ENCODE measurements around the gene TAOK3.
A peak's percentile ranks its signal among the peaks of the same experiment; 100 is the strongest.

The TAOK3 gene

DNA sequence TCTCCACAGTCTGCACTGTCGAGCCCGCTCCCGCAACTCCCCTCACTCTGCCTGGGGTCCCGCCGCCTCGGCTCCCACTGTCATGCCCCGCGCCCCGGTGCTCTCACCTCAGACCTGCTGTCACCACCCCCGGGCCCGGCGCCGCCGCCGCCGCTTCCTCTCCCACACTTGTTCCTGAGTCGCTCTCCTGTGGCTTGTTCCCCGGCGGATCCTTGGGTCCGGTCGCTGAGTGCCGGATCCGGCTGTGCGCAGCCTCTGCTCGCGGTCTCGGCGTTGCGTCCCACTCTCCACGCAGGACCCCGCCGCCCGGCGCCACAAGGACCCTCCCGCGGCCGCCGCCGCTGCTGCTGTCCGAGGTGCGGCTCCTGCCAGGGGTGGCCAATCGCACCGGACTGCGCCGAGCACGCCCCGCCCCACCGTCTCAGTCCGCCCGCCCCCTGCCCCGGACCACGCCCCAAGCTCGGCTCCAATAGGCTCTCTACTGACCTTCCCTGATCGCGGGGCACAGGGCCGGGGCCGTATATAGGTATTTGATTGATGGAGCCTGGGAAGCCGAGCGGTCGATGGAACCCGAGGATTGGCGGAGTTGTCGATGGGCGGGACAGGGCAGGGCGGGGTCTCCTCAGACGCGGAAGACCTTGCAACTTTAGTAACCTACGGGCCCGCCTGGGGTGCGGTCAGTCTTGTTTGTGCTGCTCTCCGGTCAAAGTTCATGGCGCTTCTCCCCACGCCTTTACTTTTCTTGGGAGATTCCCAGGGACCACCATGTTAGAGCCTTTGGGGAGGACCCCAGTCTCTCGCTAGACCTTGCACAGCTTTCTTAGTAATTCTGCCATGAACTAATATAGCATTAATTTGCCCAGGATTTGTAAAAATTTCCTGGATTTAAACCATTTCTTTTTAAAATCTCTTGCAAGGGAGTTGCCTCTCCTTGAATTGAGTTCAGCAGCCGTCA lies at the start of gene TAOK3:
TAOK3 (minus strand) TSS at position 367 of the 955 bp plus-strand sequence. CDS start 117,340 bp downstream, outside the sequence.
- H3K27ac ChIP-seq (ENCODE audit: low read depth, low read length), result peak within 1 kb of the TSS; percentile 46; the same call in 1 of the 2 replicates
- no peaks in the 10 kb centered on the region for H3K27me3 ChIP-seq (ENCODE audit: low read length)
- H3K4me2 ChIP-seq (ENCODE audit: low read depth, low read length, poor library complexity, severe bottlenecking), result peak within 1 kb of the TSS; percentile 86
- no peaks in the 10 kb centered on the region for H3K36me3 ChIP-seq (ENCODE audit: low read length)
- peaks cover 3% of the 10 kb centered on the region; the same call in 1 of the 2 replicates for H4K20me1 ChIP-seq (ENCODE audit: low read depth, low read length)
- peaks cover 36% of the 10 kb centered on the region for H3K79me2 ChIP-seq (ENCODE audit: insufficient read depth, low read length)
- H3K9me3 ChIP-seq (ENCODE audit: insufficient read depth, low read length), result no peaks in the 10 kb centered on the region
- H3K9me2 ChIP-seq (replicated peaks; ENCODE audit: insufficient read depth, low read length), result no peaks in the 10 kb centered on the region
- peak within 1 kb of the TSS; percentile 67 for H3K9ac ChIP-seq (ENCODE audit: low read length)
- H3K4me3 ChIP-seq (ENCODE audit: insufficient read depth, low read length, poor library complexity, severe bottlenecking), result peak within 1 kb of the TSS; percentile 98
- peaks cover 29% of the 10 kb centered on the region for H3F3A ChIP-seq (ENCODE audit: insufficient read depth)
- H2AFZ ChIP-seq (ENCODE audit: low read depth, low read length, severe bottlenecking), result peak within 1 kb of the TSS; percentile 98
- TF ChIP-seq, protein P1, sequence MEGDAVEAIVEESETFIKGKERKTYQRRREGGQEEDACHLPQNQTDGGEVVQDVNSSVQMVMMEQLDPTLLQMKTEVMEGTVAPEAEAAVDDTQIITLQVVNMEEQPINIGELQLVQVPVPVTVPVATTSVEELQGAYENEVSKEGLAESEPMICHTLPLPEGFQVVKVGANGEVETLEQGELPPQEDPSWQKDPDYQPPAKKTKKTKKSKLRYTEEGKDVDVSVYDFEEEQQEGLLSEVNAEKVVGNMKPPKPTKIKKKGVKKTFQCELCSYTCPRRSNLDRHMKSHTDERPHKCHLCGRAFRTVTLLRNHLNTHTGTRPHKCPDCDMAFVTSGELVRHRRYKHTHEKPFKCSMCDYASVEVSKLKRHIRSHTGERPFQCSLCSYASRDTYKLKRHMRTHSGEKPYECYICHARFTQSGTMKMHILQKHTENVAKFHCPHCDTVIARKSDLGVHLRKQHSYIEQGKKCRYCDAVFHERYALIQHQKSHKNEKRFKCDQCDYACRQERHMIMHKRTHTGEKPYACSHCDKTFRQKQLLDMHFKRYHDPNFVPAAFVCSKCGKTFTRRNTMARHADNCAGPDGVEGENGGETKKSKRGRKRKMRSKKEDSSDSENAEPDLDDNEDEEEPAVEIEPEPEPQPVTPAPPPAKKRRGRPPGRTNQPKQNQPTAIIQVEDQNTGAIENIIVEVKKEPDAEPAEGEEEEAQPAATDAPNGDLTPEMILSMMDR (IDR thresholded peaks at IDR 0.05; ENCODE audit: insufficient read depth, low read length, poor library complexity, severe bottlenecking), result no peak
- TF ChIP-seq EZH2phosphoT487 (conservative IDR thresholded peaks at IDR 0.05; ENCODE audit: low read length), result no peak

DNA sequence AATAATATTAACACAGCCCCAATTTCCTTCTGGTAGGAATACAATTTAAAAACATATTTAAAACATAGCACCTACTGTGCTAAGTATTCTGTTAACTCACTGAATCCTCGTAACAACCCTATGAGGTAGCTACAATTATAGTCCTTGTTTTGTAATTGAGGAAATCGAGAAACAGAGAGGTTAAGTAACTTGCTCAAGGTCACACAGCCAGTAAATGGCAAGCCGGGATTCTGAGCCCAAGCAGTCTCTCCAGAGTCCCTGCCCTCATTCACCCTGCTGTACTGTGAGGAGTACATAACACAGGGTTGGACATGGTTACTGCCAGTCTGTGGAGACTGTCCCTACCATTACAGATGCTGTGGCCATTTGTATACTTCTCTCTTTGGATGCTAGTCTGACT lies 48.0 kb upstream of the TAOK3 start:
- Histone ChIP-seq H3K9me3 (ENCODE audit: insufficient read depth, low read length) (no peaks in the 10 kb centered on the region), H3F3A (ENCODE audit: insufficient read depth) (no peaks in the 10 kb centered on the region), H3K4me2 (ENCODE audit: low read depth, low read length, poor library complexity, severe bottlenecking) (no peak overlapping the region), H3K79me2 (ENCODE audit: insufficient read depth, low read length) (no peaks in the 10 kb centered on the region), H3K9ac (ENCODE audit: low read length) (no peak overlapping the region), H3K4me3 (ENCODE audit: insufficient read depth, low read length, poor library complexity, severe bottlenecking) (no peak overlapping the region), H3K27ac (ENCODE audit: low read depth, low read length) (no peak overlapping the region), H3K27me3 (ENCODE audit: low read length) (no peaks in the 10 kb centered on the region), H3K9me2 (replicated peaks; ENCODE audit: insufficient read depth, low read length) (no peaks in the 10 kb centered on the region), H4K20me1 (ENCODE audit: low read depth, low read length) (no peaks in the 10 kb centered on the region), H3K36me3 (ENCODE audit: low read length) (no peaks in the 10 kb centered on the region), H2AFZ (ENCODE audit: low read depth, low read length, severe bottlenecking) (no peak overlapping the region)
- no peak for TF ChIP-seq EZH2phosphoT487 (conservative IDR thresholded peaks at IDR 0.05; ENCODE audit: low read length)
- TF ChIP-seq, protein P1 (IDR thresholded peaks at IDR 0.05; ENCODE audit: insufficient read depth, low read length, poor library complexity, severe bottlenecking), result no peak

DNA sequence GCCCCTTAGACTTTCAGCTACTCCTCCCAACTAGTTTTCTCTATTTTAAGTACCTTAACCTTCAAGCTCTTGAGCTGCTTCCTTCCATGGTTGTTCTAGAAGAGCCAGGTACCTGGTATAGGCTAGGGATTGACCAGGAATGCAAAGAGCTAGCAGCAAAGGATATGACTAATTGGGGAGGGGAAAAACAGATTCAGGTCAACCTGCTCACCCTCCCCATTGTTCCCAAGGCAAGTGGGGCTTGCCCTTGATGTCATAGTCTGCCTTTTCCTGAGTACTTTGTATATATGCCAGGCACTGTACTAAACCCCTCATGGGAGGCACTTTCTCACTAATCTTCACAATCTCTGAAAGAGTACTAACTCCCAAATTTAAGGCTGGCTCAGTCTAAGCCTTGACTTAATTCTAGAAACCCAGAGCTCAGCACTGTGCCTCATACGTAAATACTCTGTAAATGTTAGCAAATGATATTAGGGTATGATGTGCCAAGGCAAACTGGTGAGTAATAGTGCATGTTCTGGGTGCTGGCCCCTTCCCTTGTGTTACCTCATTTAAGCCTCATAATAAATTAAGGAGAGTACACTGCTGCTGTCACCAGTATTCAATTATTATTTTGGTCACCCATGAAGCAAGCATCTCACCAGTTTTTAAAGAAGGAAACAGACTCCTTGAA lies 45.8 kb upstream of the TAOK3 start:
- Histone ChIP-seq H3F3A (ENCODE audit: insufficient read depth) (no peaks in the 10 kb centered on the region), H3K27me3 (ENCODE audit: low read length) (no peaks in the 10 kb centered on the region), H3K4me3 (ENCODE audit: insufficient read depth, low read length, poor library complexity, severe bottlenecking) (no peak overlapping the region), H3K36me3 (ENCODE audit: low read length) (no peaks in the 10 kb centered on the region), H3K9ac (ENCODE audit: low read length) (no peak overlapping the region), H3K79me2 (ENCODE audit: insufficient read depth, low read length) (no peaks in the 10 kb centered on the region), H3K9me3 (ENCODE audit: insufficient read depth, low read length) (no peaks in the 10 kb centered on the region), H3K9me2 (replicated peaks; ENCODE audit: insufficient read depth, low read length) (no peaks in the 10 kb centered on the region), H2AFZ (ENCODE audit: low read depth, low read length, severe bottlenecking) (no peak overlapping the region), H4K20me1 (ENCODE audit: low read depth, low read length) (no peaks in the 10 kb centered on the region), H3K4me2 (ENCODE audit: low read depth, low read length, poor library complexity, severe bottlenecking) (no peak overlapping the region), H3K27ac (ENCODE audit: low read depth, low read length) (no peak overlapping the region)
- TF ChIP-seq, protein P1 (IDR thresholded peaks at IDR 0.05; ENCODE audit: insufficient read depth, low read length, poor library complexity, severe bottlenecking), result no peak
- no peak for TF ChIP-seq EZH2phosphoT487 (conservative IDR thresholded peaks at IDR 0.05; ENCODE audit: low read length)

All from SU-DHL-6 (cell line).